BLaER1 treated with 17β-estradiol and CSF1 and Interleukin-3, amounts not matched to agents 10 nM and 100 nM (cell line): Measurements from ENCODE around the gene CASP1.

ENCODE experiments used
- H3K27ac ChIP-seq, 11 experiments: shearing (Covaris generic); formaldehyde crosslinking; 2 replicates each; pipeline ENCODE4 v1.8.1; 2022
- H3K27me3 ChIP-seq, 11 experiments: shearing (Covaris generic); formaldehyde crosslinking; 2 replicates each; pipeline ENCODE4 v1.8.1; 2022
- H3K36me3 ChIP-seq, 11 experiments: shearing (Covaris generic); formaldehyde crosslinking; 2 replicates each; pipeline ENCODE4 v1.8.1; 2022
- H3K4me1 ChIP-seq, 10 experiments: shearing (Covaris generic); formaldehyde crosslinking; 2 replicates each; pipeline ENCODE4 v1.8.1; 2022
- H3K4me2 ChIP-seq, 11 experiments: shearing (Covaris generic); formaldehyde crosslinking; 2 replicates each; pipeline ENCODE4 v1.8.1; 2022
- H3K4me3 ChIP-seq, 10 experiments: shearing (Covaris generic); formaldehyde crosslinking; 2 replicates each; pipeline ENCODE4 v1.8.1; 2022
- H3K9ac ChIP-seq, 11 experiments: shearing (Covaris generic); formaldehyde crosslinking; 2 replicates each; pipeline ENCODE4 v1.8.1; 2022
- H3K9me3 ChIP-seq, 11 experiments: shearing (Covaris generic); formaldehyde crosslinking; replicated peaks in 1 of 11; 2 replicates each; pipeline ENCODE4 v1.8.1; 2022
- H4K20me1 ChIP-seq, 11 experiments: shearing (Covaris generic); formaldehyde crosslinking; 2 replicates each; pipeline ENCODE4 v1.8.1; 2022
- Cebpa-rat ChIP-seq, 11 experiments: shearing (Covaris generic); IDR thresholded peaks; 2 replicates each; pipeline ENCODE4 v1.8.1; 2022

CASP1 gene

DNA sequence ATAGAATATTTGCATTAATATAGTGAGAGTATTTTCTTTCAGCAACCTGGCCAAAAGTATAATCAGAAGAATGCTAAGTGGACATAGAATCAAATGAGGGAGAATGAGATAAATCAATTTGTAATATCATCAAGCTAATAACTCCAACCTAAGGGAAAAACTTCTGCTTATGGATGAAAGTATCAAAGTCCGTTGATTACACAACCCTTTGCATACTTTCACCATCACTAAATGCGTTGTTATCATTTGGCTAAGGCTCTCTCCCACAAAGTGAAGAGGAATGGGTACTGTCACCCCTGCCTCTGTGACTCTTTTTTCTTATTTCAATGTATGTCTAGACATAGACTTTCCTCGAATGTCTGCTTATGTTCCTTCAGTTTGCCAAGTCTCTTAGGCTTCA lies 50.1 kb downstream of the CASP1 start:
- H3K9me3 ChIP-seq, result peaks cover 0 to 14% (median 6%) of the 10 kb centered on the region in 11 experiments; a peak in 13 of 22 replicates
- no peaks in the 10 kb centered on the region for H3K27me3 ChIP-seq
- H3K9ac ChIP-seq, result no peak overlapping the region
- H3K4me2 ChIP-seq, result no peak overlapping the region
- H3K4me1 ChIP-seq, result peaks cover 0 to 14% (median 0%) of the 10 kb centered on the region in 10 experiments; a peak in 4 of 20 replicates
- H3K27ac ChIP-seq, result no peak overlapping the region
- H4K20me1 ChIP-seq, result no peaks in the 10 kb centered on the region
- H3K4me3 ChIP-seq, result no peak overlapping the region
- no peak for TF ChIP-seq Cebpa-rat (IDR thresholded peaks at IDR 0.05)
- H3K36me3 ChIP-seq, result peaks cover 0 to 8% (median 0%) of the 10 kb centered on the region in 11 experiments; a peak in 1 of 22 replicates

DNA sequence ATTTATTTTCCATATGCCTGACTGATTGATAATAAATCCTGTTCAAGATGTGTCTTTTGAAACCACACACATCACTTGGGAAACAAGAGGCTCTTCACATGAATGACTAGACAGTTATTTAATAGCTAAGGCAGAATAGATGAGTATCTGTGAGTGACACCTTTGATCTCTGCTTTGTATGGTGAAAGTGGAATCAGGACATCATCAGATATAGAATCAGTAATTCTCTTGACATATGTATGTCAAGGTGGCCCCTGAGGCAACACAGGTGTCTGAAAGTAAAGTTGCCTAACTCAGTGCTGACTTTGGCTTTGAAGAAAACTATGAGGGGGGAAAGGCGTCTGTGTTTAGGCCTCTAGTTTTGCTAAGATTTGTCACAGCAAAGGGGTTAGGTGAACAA lies 55.1 kb downstream of the CASP1 start:
- Histone ChIP-seq H3K9ac (no peak overlapping the region), H3K27ac (no peak overlapping the region), H4K20me1 (no peaks in the 10 kb centered on the region), H3K4me2 (no peak overlapping the region), H3K27me3 (no peaks in the 10 kb centered on the region), H3K4me3 (no peak overlapping the region), H3K36me3 (0 out of 22 replicates have a peak, but pooled peaks cover 0 to 9% (median 0%) of the 10 kb centered on the region in 11 experiments), H3K9me3 (peaks cover 0 to 25% (median 3%) of the 10 kb centered on the region in 11 experiments; a peak in 9 of 22 replicates), H3K4me1 (peaks cover 0 to 14% (median 0%) of the 10 kb centered on the region in 10 experiments; a peak in 4 of 20 replicates)
- no peak for TF ChIP-seq Cebpa-rat (IDR thresholded peaks at IDR 0.05)
